ENCODE measurements around the gene HOXB1. TPM values are rescaled to one million over a fixed set of nuclear protein-coding genes. Genes with fewer than 3 reads are reported as not detected.

Gene HOXB1
- total and polyA plus RNA-seq, 2 of the 13 experiments (the other 11 are each of a cell fraction or from before 2014, with no cell fraction given) = not detected

DNA sequence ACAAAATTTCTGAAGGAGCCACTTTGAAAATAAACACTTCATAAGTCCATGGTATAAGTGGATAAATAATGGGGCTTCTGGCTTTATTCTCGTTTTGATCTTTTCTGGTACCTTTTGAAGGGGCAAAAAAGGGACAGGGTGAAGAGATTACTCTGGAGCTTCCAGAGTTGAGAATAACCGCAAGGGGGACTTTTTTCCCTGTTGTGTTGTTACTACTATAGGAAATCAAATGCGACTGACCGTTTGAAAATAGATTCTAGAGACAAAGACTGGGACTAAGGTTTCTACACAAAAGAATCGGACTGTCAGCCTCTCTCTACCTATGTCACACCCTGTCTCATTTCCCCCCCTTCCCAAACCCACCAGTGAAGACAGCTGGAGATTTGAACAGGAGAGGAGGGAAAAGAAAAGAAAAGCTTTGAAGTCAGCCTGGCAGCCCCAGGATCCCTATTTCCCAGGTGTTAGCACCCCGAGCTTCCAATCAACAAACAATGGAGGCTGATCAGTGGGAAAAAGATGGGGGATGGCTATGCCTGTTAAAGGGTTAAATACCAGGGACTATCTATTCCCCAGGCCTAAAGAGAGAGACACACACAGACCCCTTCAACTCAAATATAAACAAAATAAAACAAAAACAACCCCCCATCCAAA lies 39.0 kb upstream of the HOXB1 start:
- DNase-seq (ENCODE audit: low spot score) (no peak), ATAC-seq (no peak), FAIRE-seq (no peak)
- Histone ChIP-seq H3K4me3 (replicated peaks in 1 of 3; ENCODE audit: insufficient read depth in 1 of 3, low read depth in 2 of 3, low read length in 3 of 3) (no peak overlapping the region), H3K4me1 (ENCODE audit: insufficient read depth, low read length) (no peaks in the 10 kb centered on the region), H3K36me3 (replicated peaks in 1 of 2; ENCODE audit: control insufficient read depth in 1 of 2, insufficient read depth in 2 of 2, low read length in 2 of 2) (no peaks in the 10 kb centered on the region), H3K27me3 (ENCODE audit: control insufficient read depth in 1 of 2, insufficient read depth in 2 of 2, low read length in 2 of 2) (peaks cover 23 to 98% of the 10 kb centered on the region in 2 experiments), H4K20me1 (ENCODE audit: insufficient read depth, low read length) (0 out of 2 replicates have a peak, but pooled peaks cover 4% of the 10 kb centered on the region), H3K9me3 (ENCODE audit: low read length) (no peaks in the 10 kb centered on the region), H3K79me2 (ENCODE audit: insufficient read depth, low read length) (no peaks in the 10 kb centered on the region), H2AFZ (ENCODE audit: low read length) (no peak overlapping the region), H3K4me2 (ENCODE audit: low read depth, low read length) (no peak overlapping the region), H3K27ac (ENCODE audit: extremely low read length, insufficient read depth, low read length) (no peak overlapping the region), H3K9ac (ENCODE audit: insufficient read depth, low read depth, low read length) (no peak overlapping the region)
- ChIA-PET CTCF (ENCODE audit: low intra/inter-chr PET ratio, low total read pairs) (no interaction called here), POLR2A (no interaction called here)
- intact Hi-C loops (cut with micrococcal nuclease; ENCODE audit: unreplicated experiment) = no loop called here
- no TSS peak for BruUV-seq (replicated peaks)
- TF ChIP-seq NFRKB (IDR thresholded peaks at IDR 0.05) (no peak), E2F2 (CRISPR knock-in tag; IDR thresholded peaks at IDR 0.05; ENCODE audit: borderline replicate concordance) (no peak), YY1 (IDR thresholded peaks at IDR 0.05; ENCODE audit: insufficient read depth, insufficient replicate concordance, low read depth, low read length) (no peak), RARG (CRISPR knock-in tag; IDR thresholded peaks at IDR 0.05; ENCODE audit: low read depth) (no peak), TAF1 (CRISPR knock-in tag; IDR thresholded peaks at IDR 0.05) (no peak), ZNF776 (CRISPR knock-in tag; IDR thresholded peaks at IDR 0.05) (no peak), ARID4A (CRISPR knock-in tag; IDR thresholded peaks at IDR 0.05; ENCODE audit: borderline replicate concordance) (no peak)
- in situ Hi-C loops (cut with HindIII; ENCODE audit: extremely low pct_ligation_motif_present, low pct_unique_long_range_greater_than_20kb) = no loop called here
- WGBS (ENCODE audit: low lambda C conversion rate) = 2% methylated on average over 6 of the region's 6 CpGs
